GM12892 (cell line): Measurements from ENCODE around the gene VPS54.
A peak's percentile ranks its signal among the peaks of the same experiment; 100 is the strongest.

Source experiments
- DNase-seq: peaks from one replicate; pipeline ENCODE4 v3.0.0; 2011; ENCODE audit not compliant: insufficient read length
- FAIRE-seq: peaks from 2 replicates; lab custom pipeline; 2011; peaks lifted over from hg19 to GRCh38; lab: Jason Lieb, UNC
- POLR2A ChIP-seq: IDR thresholded peaks from 2 replicates; pipeline ENCODE4 v1.6.1; 2011; ENCODE audit warnings: low read depth, low read length, control low read depth
- POLR2AphosphoS5 ChIP-seq: IDR thresholded peaks from 2 replicates; pipeline ENCODE4 v1.6.1; 2011; ENCODE audit warnings: low read depth, low read length, control low read depth
- TAF1 ChIP-seq: IDR thresholded peaks from 2 replicates; pipeline ENCODE4 v1.6.1; 2011; ENCODE audit warnings: low read depth, mild to moderate bottlenecking, control low read depth, low read length, borderline replicate concordance

VPS54 gene

DNA sequence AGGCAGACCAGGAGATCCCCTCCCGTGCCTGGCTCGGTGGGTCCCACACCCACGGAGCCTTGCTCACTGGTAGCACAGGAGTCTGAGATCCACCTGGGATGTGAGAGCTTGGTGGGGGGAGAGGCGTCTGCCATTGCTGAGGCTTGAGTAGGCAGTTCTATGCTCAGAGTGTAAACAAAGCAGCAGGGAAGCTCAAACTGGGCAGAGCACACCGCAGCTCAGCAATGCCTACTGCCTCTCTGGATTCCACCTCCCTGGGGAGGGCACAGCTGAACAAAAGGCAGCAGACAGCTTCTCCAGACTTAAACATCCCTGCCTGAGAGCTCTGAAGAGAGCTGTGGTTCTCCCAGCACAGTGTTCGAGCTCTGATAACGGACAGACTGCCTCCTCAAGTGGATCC, 92.4 kb downstream of the VPS54 start:
- no peak for FAIRE-seq
- TF ChIP-seq TAF1 (no peak), POLR2A (no peak), POLR2AphosphoS5 (no peak)
- no peak for DNase-seq

DNA sequence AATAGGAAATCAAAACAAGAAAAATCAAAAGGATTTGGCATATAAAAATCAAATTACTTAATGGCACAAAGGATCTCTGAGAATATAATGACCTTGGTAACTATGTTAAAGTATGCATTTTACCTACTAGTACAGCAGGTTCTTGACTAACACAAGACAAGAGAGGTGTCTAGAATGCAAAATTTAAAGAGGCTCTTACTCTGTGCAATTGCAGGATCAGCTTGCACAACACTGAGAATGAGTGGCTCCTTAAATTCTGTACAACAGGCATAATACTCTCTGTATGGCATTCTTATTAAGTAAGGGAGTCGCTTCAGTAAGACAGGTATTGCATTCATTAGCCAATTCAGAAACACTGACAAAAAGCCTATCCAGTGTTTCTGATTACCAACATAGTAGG, 104.9 kb downstream of the VPS54 start:
- FAIRE-seq (peak; percentile 53), DNase-seq (no peak)
- no peak for TF ChIP-seq TAF1
- TF ChIP-seq POLR2A, result no peak
- no peak for TF ChIP-seq POLR2AphosphoS5

DNA sequence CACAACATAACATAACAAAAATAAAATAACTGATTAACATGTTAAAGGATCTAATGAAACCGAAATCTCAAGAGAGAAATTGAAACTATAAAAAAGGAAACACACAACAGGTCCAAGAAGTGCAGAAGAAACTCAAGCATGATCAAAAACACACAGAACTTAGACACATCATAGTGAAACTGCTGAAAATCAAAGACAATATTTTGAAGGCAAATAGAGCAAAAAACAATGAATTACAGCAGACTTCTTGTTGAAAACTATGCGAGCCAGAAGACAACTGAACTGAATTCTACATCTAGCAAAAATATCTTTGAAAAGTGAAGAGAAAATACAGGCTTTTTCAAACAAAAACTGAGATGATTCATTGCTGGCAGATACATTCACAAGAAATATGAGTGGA, 116.2 kb downstream of the VPS54 start:
- no peak for TF ChIP-seq POLR2AphosphoS5
- no peak for TF ChIP-seq POLR2A
- TF ChIP-seq TAF1, result no peak
- peak; percentile 30 for FAIRE-seq

DNA sequence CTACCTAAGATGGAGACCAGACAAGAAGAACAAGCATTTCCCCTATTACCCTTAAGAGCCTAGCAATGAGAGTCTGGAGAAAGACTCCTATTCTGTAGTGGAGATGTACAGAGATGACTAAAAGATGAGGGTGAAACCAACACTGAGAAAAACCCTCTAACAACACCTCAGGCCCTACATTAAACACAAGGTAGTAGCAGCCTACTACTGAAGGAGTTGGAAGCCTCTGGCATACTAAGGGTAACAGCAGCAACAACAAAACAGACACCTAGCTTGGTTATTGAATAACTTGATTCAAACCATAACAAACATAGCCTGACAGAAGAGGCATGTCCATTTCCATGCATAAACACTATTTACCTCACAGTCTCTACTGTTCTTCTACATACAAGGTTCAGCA, 117.1 kb downstream of the VPS54 start:
- no peak for TF ChIP-seq POLR2AphosphoS5
- TF ChIP-seq TAF1, result no peak
- TF ChIP-seq POLR2A, result no peak
- FAIRE-seq (no peak), DNase-seq (no peak)

More for the DNA sequence above, 116.2 kb downstream of the VPS54 start:
- no peak for DNase-seq

DNA sequence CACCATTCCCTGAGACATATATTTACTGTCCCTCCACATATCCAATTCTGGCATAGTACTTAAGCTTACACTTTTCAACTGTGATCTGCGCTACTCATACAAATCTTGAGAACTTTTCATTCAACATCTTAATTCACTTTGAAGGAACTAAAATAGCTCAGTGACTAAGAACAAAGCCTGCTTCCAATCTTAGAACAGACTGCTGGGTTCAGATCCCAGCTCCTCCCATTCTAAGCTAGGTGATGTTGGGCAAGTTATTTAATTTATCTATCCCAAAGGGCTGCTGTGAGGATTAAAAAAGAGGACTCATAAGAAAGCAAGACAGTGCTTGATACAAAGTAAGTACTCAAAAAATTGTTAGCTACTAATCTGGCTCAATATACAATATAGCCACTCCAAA, 119.6 kb downstream of the VPS54 start:
- TF ChIP-seq TAF1, result no peak
- no peak for TF ChIP-seq POLR2AphosphoS5
- no peak for TF ChIP-seq POLR2A
- FAIRE-seq (no peak), DNase-seq (no peak)

DNA sequence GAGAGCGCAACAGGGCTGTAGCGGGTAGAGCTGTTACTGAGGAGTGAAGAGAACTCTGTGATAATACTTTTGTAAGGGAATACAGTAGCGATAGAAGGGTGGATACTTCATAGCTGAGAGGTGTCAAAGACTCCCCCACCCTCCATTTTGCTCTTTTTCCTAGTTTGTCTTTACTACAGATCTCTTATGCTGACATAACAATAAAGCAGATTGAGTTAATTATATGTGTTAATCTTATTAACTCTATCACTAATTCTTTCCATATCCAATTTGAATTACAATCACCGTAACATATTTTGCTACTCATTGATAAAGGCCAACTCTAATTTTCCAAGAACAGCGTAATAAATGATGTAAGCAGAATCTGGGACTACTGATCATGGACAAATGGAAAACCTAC, 120.4 kb downstream of the VPS54 start:
- TF ChIP-seq POLR2AphosphoS5 (no peak), TAF1 (no peak), POLR2A (no peak)
- FAIRE-seq, result no peak

DNA sequence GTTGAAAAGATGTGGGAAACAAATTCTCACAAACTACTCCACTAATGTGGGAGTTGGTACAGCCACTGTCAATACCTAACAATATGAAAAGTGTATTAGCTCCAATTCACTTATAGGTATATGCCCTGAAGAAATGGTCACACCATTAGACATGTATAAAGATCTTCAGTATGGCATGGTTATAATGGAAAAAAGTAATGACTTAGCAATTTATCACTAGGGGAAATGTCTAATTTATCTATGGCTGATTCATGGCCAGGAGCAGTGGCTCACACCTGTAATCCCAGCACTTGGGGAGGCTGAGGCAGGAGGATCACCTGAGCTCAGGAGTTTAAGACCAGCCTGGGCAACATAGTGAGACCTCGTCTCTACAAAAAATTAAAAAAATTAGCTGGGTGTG, 125.1 kb downstream of the VPS54 start:
- FAIRE-seq (no peak), DNase-seq (no peak)
- TF ChIP-seq POLR2A, result no peak
- TF ChIP-seq POLR2AphosphoS5, result no peak
- no peak for TF ChIP-seq TAF1

More for the DNA sequence above, 120.4 kb downstream of the VPS54 start:
- DNase-seq, result no peak

DNA sequence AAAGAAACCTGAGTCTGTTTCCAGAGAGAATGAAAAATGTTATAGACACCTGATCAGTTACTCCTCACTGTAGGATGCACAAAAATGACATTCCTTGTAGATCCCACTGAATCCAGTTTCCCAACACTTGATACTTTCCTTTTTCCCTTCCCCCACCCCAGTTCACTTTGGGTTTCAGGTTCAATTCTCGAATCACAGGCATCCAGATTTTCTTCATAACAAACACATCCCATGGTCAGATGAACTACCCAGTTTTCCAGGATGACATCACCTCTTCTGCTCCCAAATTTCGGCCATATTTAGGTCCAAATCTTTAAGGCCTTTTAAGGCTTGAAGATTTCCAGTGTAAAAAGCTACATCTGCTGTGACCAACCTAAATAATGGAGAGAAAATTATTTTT, 126.1 kb downstream of the VPS54 start:
- no peak for FAIRE-seq
- TF ChIP-seq POLR2AphosphoS5, result no peak

DNA sequence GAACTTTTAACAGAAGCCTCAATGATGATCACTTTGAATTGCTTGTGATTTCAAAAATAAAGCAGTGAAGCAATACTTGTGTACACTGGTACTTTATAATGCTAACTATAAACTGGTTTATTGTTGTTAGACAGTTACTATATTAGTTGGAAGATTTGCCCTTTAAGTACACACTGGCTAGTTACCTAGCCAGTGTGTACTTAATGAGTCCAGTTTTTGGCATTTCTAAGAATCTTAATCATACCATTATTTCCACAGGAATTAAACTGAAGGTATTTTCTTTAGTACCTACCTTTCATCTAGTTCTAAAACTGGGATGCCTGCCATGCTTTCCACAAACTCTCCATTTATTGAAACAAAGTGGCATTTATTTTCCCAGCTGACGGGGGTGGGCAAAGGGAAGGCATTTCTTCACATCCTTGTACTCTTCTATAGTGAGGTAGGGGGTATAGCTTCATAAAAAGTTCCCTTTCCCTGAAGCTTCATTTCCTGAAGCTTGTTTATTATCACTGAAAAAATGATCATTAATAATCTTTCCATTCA, 127.7 kb downstream of the VPS54 start:
- FAIRE-seq (no peak), DNase-seq (no peak)
- TF ChIP-seq POLR2AphosphoS5 (no peak), POLR2A (no peak), TAF1 (no peak)

More for the DNA sequence above, 126.1 kb downstream of the VPS54 start:
- no peak for DNase-seq

DNA sequence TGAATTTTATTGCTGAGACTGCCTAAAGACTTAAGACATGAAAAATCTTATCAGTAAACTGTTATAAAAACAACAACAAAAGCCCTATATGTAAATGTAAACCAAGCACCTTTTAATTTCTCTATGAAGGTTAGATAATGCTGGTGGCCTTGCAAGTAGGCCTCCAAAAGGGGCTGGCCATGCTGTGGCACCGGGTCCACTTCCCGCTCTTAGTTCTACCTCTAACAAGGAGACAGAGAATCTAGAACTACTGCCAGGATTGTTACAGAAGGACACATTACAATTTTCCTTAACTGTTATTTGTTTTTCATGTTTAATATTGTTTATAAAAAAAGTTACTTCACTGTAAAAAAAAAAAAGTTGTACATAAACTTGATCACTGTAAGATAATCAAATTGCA, 128.6 kb downstream of the VPS54 start:
- DNase-seq (no peak), FAIRE-seq (no peak)
- no peak for TF ChIP-seq POLR2A
- no peak for TF ChIP-seq POLR2AphosphoS5

DNA sequence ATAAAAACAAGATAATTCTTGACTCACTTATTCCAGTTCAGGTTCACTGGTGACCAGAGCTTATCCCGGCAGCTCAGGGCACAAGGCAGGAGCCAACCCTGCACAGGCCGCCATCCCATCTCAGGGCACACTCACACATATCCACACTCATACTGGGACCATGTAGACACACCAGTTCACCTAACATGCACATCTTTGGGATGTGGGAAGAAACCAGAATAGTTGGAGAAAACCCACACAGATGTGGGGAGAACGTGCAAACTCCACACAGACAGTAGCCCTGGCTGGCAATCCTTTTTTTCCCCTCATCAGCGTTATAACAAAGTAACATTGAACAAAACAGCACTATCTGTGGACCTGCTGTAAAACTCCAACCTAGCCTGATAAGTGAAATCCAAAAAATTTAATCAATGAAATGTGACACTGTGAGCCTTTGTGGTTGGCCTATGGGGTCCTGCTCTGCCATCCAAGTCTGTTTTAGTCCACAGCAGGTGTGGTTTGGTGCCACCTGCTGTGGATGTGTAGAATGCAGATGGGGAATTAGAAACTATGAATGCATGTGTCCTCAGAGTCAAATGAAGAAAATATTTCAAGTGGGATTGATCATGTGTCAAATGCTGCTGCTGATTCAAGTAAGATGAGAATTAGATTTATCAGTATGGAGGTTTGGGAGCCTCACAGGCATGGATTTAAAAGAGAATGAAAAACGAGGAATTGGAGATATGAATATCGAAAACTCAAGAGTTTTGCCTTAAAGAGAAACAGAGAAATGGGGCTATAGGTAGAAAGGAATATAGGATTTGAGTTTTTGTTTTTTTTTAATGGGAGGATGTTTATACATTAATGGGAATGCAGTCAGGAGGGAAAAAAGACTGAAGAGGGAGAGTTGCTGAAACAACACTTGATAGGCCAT, 130.5 kb downstream of the VPS54 start:
- no peak for TF ChIP-seq POLR2A
- FAIRE-seq (peak; percentile 51), DNase-seq (no peak)

DNA sequence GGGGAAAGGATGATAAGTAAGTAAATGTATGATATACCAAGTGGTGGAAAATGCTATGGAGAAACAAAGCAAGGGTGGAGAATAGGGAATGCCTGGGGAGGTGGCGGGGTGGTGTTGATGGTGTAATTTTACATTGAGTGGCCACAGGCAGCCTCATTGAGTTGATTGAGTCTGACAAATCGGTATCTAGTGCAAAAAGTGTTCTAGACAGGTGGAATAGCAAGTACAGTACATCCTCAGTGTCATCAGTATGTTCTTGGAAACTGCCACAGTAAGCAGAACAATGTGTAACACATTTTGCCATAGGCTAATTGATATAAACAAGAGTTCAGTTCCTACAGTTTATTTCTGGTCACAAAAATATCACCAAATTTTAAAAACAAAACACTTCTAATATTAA, 131.2 kb downstream of the VPS54 start:
- DNase-seq (no peak), FAIRE-seq (no peak)
- TF ChIP-seq POLR2A (no peak), POLR2AphosphoS5 (no peak), TAF1 (no peak)
